H1 (cell line): ENCODE results near the gene SYTL2. TPM values are rescaled to one million over a fixed set of nuclear protein-coding genes. Genes with fewer than 3 reads are reported as not detected.

Experiments
- CTCF ChIA-PET: fragments of 300-600 bp; sonication (Branson Sonifier 250); formaldehyde crosslinking; loops from one replicate; lab custom pipeline; 2021; ENCODE audit not compliant: partially characterized antibody; lab: Charles Lee
- POLR2A ChIA-PET: fragments of 300-600 bp; sonication (Branson Sonifier 250); formaldehyde crosslinking; loops from one replicate; lab custom pipeline; 2021; ENCODE audit warnings: inconsistent platforms; ENCODE audit not compliant: partially characterized antibody; lab: Charles Lee
- DNase-seq, 2 experiments: peaks; one replicate each; pipeline versions ENCODE4 v3.0.0 to v3.0.0-alpha.2; 2010 to 2022; ENCODE audit warnings: low spot score in 2 of 2, low read depth in 1 of 2, mixed read lengths in 1 of 2
- FAIRE-seq: peaks from 2 replicates; lab custom pipeline; 2011; peaks lifted over from hg19 to GRCh38; lab: Jason Lieb, UNC
- H2AFZ ChIP-seq: 2 replicates; pipeline ENCODE4 v1.8.1; 2012; ENCODE audit warnings: low read length, inconsistent platforms
- H2AK5ac ChIP-seq: 2 replicates; pipeline ENCODE4 v1.6.1; 2013; ENCODE audit warnings: low read depth, low read length
- H2BK120ac ChIP-seq: replicated peaks from 2 replicates; pipeline ENCODE3; 2013; ENCODE audit warnings: low read depth, low read length, inconsistent platforms
- H2BK12ac ChIP-seq: 2 replicates; pipeline ENCODE4 v1.6.1; 2013; ENCODE audit warnings: low read depth, low read length
- H2BK15ac ChIP-seq: 2 replicates; pipeline ENCODE4 v1.6.1; 2013; ENCODE audit warnings: low read length
- H2BK20ac ChIP-seq: 2 replicates; pipeline ENCODE4 v1.6.1; 2013; ENCODE audit warnings: low read length
- H2BK5ac ChIP-seq: 2 replicates; pipeline ENCODE4 v1.6.1; 2013; ENCODE audit warnings: low read depth, low read length
- H3K14ac ChIP-seq: 2 replicates; pipeline ENCODE4 v1.6.1; 2013; ENCODE audit warnings: inconsistent platforms; ENCODE audit not compliant: insufficient read length
- H3K18ac ChIP-seq: 2 replicates; pipeline ENCODE4 v1.6.1; 2013; ENCODE audit warnings: low read length; ENCODE audit errors: extremely low read depth
- H3K23ac ChIP-seq: 2 replicates; pipeline ENCODE4 v1.6.1; 2013; ENCODE audit warnings: inconsistent platforms; ENCODE audit not compliant: insufficient read length
- H3K23me2 ChIP-seq: 2 replicates; pipeline ENCODE4 v1.6.1; 2013; ENCODE audit warnings: low read depth, low read length
- H3K27ac ChIP-seq: 2 replicates; pipeline ENCODE4 v1.6.1; 2011; ENCODE audit warnings: low read depth, low read length, inconsistent platforms
- H3K27me3 ChIP-seq, 4 experiments: replicated peaks in 1 of 4; 1 replicate in 1 of 4; 2 replicates in 3 of 4; pipeline versions ENCODE4 v1.6.1 to v1.8.1; 2011 to 2013; ENCODE audit warnings: low read length in 3 of 4, mild to moderate bottlenecking in 3 of 4, inconsistent platforms in 2 of 4, mixed read lengths in 2 of 4, moderate library complexity in 1 of 4; ENCODE audit not compliant: control insufficient read depth in 3 of 4, insufficient read depth in 3 of 4; ENCODE audit errors: extremely low read depth in 1 of 4
- H3K36me3 ChIP-seq, 4 experiments: 2 replicates each; pipeline versions ENCODE4 v1.6.1 to v1.8.1; 2011 to 2013; ENCODE audit warnings: mild to moderate bottlenecking in 4 of 4, low read length in 3 of 4, moderate library complexity in 2 of 4, control low read depth in 1 of 4, inconsistent platforms in 1 of 4; ENCODE audit not compliant: insufficient read depth in 4 of 4, control insufficient read depth in 2 of 4
- H3K4ac ChIP-seq: replicated peaks from 2 replicates; pipeline ENCODE3; 2013; ENCODE audit warnings: low read length, low read depth, mixed read lengths, inconsistent platforms; ENCODE audit not compliant: insufficient read length
- H3K4me1 ChIP-seq, 4 experiments: replicated peaks in 1 of 4; 1 replicate in 1 of 4; 2 replicates in 3 of 4; pipeline versions ENCODE4 v1.6.1 to v1.8.1; 2011 to 2013; ENCODE audit warnings: low read length in 3 of 4, inconsistent platforms in 2 of 4, mixed read lengths in 1 of 4; ENCODE audit not compliant: insufficient read depth in 4 of 4, control insufficient read depth in 3 of 4
- H3K4me2 ChIP-seq, 2 experiments: 2 replicates each; pipeline versions ENCODE4 v1.6.1 to v1.8.1; 2011 to 2013; ENCODE audit warnings: low read depth in 2 of 2, low read length in 2 of 2, control low read depth in 1 of 2, inconsistent platforms in 1 of 2, mild to moderate bottlenecking in 1 of 2; ENCODE audit not compliant: insufficient read depth in 1 of 2
- H3K4me3 ChIP-seq, 4 experiments: fragments of 200-600, 300-600 bp in 1 of 4; sonication (generic), shearing (Covaris generic), sonication (Bioruptor Twin) in 1 of 4; 2 replicates each; pipeline versions ENCODE4 v1.5.1 to v1.8.1; 2011 to 2016; ENCODE audit warnings: low read length in 4 of 4, low read depth in 3 of 4, control low read depth in 2 of 4, inconsistent platforms in 2 of 4, mild to moderate bottlenecking in 2 of 4, mixed read lengths in 1 of 4, moderate library complexity in 1 of 4; ENCODE audit not compliant: insufficient read depth in 2 of 4; ENCODE audit errors: extremely low read depth in 1 of 4
- H3K56ac ChIP-seq: replicated peaks from 2 replicates; pipeline ENCODE3; 2013; ENCODE audit warnings: low read depth, mild to moderate bottlenecking, mixed read lengths, low read length, inconsistent platforms; ENCODE audit not compliant: insufficient read length
- H3K79me1 ChIP-seq: 2 replicates; pipeline ENCODE4 v1.6.1; 2013; ENCODE audit warnings: low read depth, low read length, control low read depth
- H3K79me2 ChIP-seq, 2 experiments: 2 replicates each; pipeline versions ENCODE4 v1.6.1 to v1.8.1; 2012 to 2013; ENCODE audit warnings: low read length in 2 of 2, mild to moderate bottlenecking in 2 of 2, inconsistent platforms in 1 of 2; ENCODE audit not compliant: insufficient read depth in 2 of 2, control insufficient read depth in 1 of 2
- H3K9ac ChIP-seq, 4 experiments: replicated peaks in 1 of 4; 1 replicate in 1 of 4; 2 replicates in 3 of 4; pipeline versions ENCODE4 v1.6.1 to v1.8.1; 2011 to 2013; ENCODE audit warnings: low read depth in 3 of 4, low read length in 3 of 4, control low read depth in 2 of 4, mild to moderate bottlenecking in 2 of 4, moderate library complexity in 2 of 4, inconsistent platforms in 1 of 4; ENCODE audit errors: extremely low read depth in 1 of 4
- H3K9me3 ChIP-seq, 2 experiments: 2 replicates each; pipeline versions ENCODE4 v1.6.1 to v1.8.1; 2012 to 2013; ENCODE audit warnings: mild to moderate bottlenecking in 2 of 2, moderate library complexity in 2 of 2, control low read depth in 1 of 2, inconsistent platforms in 1 of 2, low read depth in 1 of 2, low read length in 1 of 2, mixed read lengths in 1 of 2; ENCODE audit not compliant: insufficient read depth in 2 of 2
- H4K20me1 ChIP-seq, 2 experiments: replicated peaks in 1 of 2; 2 replicates each; pipeline versions ENCODE3 to v1.8.1; 2011 to 2013; ENCODE audit warnings: inconsistent platforms in 2 of 2, low read length in 2 of 2, mild to moderate bottlenecking in 1 of 2; ENCODE audit not compliant: insufficient read depth in 2 of 2, control insufficient read depth in 1 of 2
- H4K5ac ChIP-seq: 2 replicates; pipeline ENCODE4 v1.6.1; 2013; ENCODE audit warnings: low read length, low read depth, mixed read lengths, inconsistent platforms; ENCODE audit not compliant: insufficient read length
- H4K8ac ChIP-seq: 2 replicates; pipeline ENCODE4 v1.8.0; 2013; ENCODE audit warnings: mild to moderate bottlenecking, moderate library complexity, low read length, inconsistent platforms; ENCODE audit not compliant: insufficient read depth; ENCODE audit errors: extremely low read depth
- H4K91ac ChIP-seq: replicated peaks from 2 replicates; pipeline ENCODE3; 2013; ENCODE audit warnings: low read length, mixed read lengths, inconsistent platforms; ENCODE audit not compliant: insufficient read length
- CHD2 ChIP-seq: IDR thresholded peaks from 2 replicates; pipeline ENCODE4 v1.6.1; 2012; ENCODE audit warnings: low read length, improper control_type of control experiment
- EZH2 ChIP-seq: fragments of 200-600 bp; sonication (generic); IDR thresholded peaks from 2 replicates; pipeline ENCODE4 v1.7.1; 2012; ENCODE audit warnings: low read depth, mild to moderate bottlenecking, moderate library complexity, low read length, inconsistent platforms; ENCODE audit not compliant: severe bottlenecking
- HDAC6 ChIP-seq: IDR thresholded peaks from one replicate; pipeline ENCODE4 v1.7.1; 2012; ENCODE audit warnings: low read depth, mild to moderate bottlenecking, inconsistent platforms, low read length, moderate library complexity
- POU5F1 ChIP-seq: IDR thresholded peaks from 2 replicates; pipeline ENCODE4 v1.6.1; 2011; ENCODE audit warnings: low read depth, mild to moderate bottlenecking, low read length, moderate library complexity
- RFX5 ChIP-seq: IDR thresholded peaks from 2 replicates; pipeline ENCODE4 v1.6.1; 2011; ENCODE audit warnings: low read depth, low read length, improper control_type of control experiment, borderline replicate concordance
- SIX5 ChIP-seq: IDR thresholded peaks from 2 replicates; pipeline ENCODE4 v1.6.1; 2011; ENCODE audit warnings: mild to moderate bottlenecking, low read depth, low read length
- WGBS, 2 experiments: shearing (Covaris generic) in 1 of 2; methylation state at CpG; one replicate each; pipeline versions ENCODE4 v1.1.6 to v1.1.7; 2013 to 2015; ENCODE audit warnings: low lambda C conversion rate in 2 of 2, mixed read lengths in 2 of 2, inconsistent platforms in 1 of 2, low coverage in 1 of 2, missing lambda C conversion rate in 1 of 2; ENCODE audit not compliant: insufficient replicate concordance in 2 of 2, insufficient coverage in 1 of 2, insufficient read length in 1 of 2; ENCODE audit errors: extremely low coverage in 1 of 2, missing lambda C conversion rate in 1 of 2; 5-methylcytosine and 5-hydroxymethylcytosine counted together
- polyA plus RNA-seq, 7 experiments: library from polyadenylated mRNA; depleted of rRNA in 3 of 7; stranded (reverse) in 5 of 7; unstranded in 2 of 7; fragments of >200 nt in 5 of 7; fragments of 200-250 nt in 2 of 7; gene quantifications; 1 replicate in 5 of 7; 2 replicates in 1 of 7; 4 replicates in 1 of 7; pipeline versions ENCODE4 v1.2.1 to v1.2.3, GENCODE V29; 2011 to 2013; ENCODE audit warnings: missing spikeins in 2 of 7, mixed read lengths in 2 of 7
- total RNA-seq: library from RNA; stranded (reverse); fragmentation: NEBNext Ultra II Directional; extraction: Animal tissue kit (Norgen Biotek cat#: 25700); gene quantifications from 2 replicates; pipeline ENCODE4 v1.2.1, GENCODE V29; 2021

The SYTL2 gene
- total and polyA plus RNA-seq, 2 of the 8 experiments (the other 6 are each of a cell fraction or from before 2014, with no cell fraction given), result 1.3 to 9.1 TPM

- TF ChIP-seq EZH2, result no peak
- TF ChIP-seq POU5F1, result no peak
- TF ChIP-seq SIX5, result no peak
- TF ChIP-seq CHD2, result no peak
- no peak for TF ChIP-seq HDAC6
- no peak for TF ChIP-seq RFX5
- TF ChIP-seq, all 59 proteins: peak for 0
- H4K20me1 ChIP-seq, result no peaks in the 10 kb centered on the region
- FAIRE-seq (no peak), DNase-seq (no peak)
- no peaks in the 10 kb centered on the region for H3K23me2 ChIP-seq
- H2BK15ac ChIP-seq, result no peak overlapping the region
- no peaks in the 10 kb centered on the region for H3K27me3 ChIP-seq
- H3K36me3 ChIP-seq, result no peaks in the 10 kb centered on the region
- no peak overlapping the region for H2AK5ac ChIP-seq
- no peak overlapping the region for H3K9ac ChIP-seq
- no peaks in the 10 kb centered on the region for H3K79me2 ChIP-seq
- H3K4me3 ChIP-seq, result no peak overlapping the region
- H2BK20ac ChIP-seq, result no peak overlapping the region
- H3K4ac ChIP-seq, result no peak overlapping the region
- ChIA-PET POLR2A (no interaction called here), CTCF (interaction anchor here (1.1 to 1.2 kb wide), 2 partner anchors 72 to 90 kb away, joined by 3 read pairs; partner anchors contain the start of gene CCDC83)
- no peak overlapping the region for H3K4me2 ChIP-seq
- no peak overlapping the region for H3K23ac ChIP-seq
- no peak overlapping the region for H2AFZ ChIP-seq
- H2BK12ac ChIP-seq, result no peak overlapping the region
- H3K18ac ChIP-seq, result no peak overlapping the region
- H3K14ac ChIP-seq, result no peak overlapping the region
- no peak overlapping the region for H2BK5ac ChIP-seq
- no peaks in the 10 kb centered on the region for H3K9me3 ChIP-seq
- no peak overlapping the region for H3K56ac ChIP-seq
- no peak overlapping the region for H4K91ac ChIP-seq
- 87% methylated on average over 4 of the region's 4 CpGs; no CpG with 5 or more reads in 1 of the 2 experiments for WGBS, 2 experiments
- H3K79me1 ChIP-seq, result no peaks in the 10 kb centered on the region
- no peak overlapping the region for H4K8ac ChIP-seq
- no peak overlapping the region for H3K27ac ChIP-seq
- H2BK120ac ChIP-seq, result no peak overlapping the region
- no peak overlapping the region for H4K5ac ChIP-seq
- peaks cover 0 to 4% (median 0%) of the 10 kb centered on the region in 4 experiments; a peak in 1 of 7 replicates for H3K4me1 ChIP-seq
Observed at GRCh38 chr11:85764796-85765195, 46.1 kb downstream of the SYTL2 start.
